IMR-90 (cell line): Measurements from ENCODE around the gene COL5A1.

Experiments
- BHLHE40 ChIP-seq: fragments of 150-350 bp; IDR thresholded peaks from 2 replicates; pipeline ENCODE4 v1.6.1; 2016; ENCODE audit warnings: mild to moderate bottlenecking, low read depth, low read length
- CEBPB ChIP-seq: IDR thresholded peaks from 2 replicates; pipeline ENCODE4 v1.6.1; 2012; ENCODE audit warnings: low read depth, low read length, improper control_type of control experiment
- MAFK ChIP-seq: IDR thresholded peaks from 2 replicates; pipeline ENCODE4 v1.6.1; 2012; ENCODE audit warnings: low read depth, low read length, improper control_type of control experiment
- NFE2L2 ChIP-seq: fragments of 150-350 bp; IDR thresholded peaks from 2 replicates; pipeline ENCODE4 v1.6.1; 2016; ENCODE audit warnings: low read depth, mild to moderate bottlenecking, low read length
- POLR2A ChIP-seq: IDR thresholded peaks from 2 replicates; pipeline ENCODE4 v1.6.1; 2012; ENCODE audit warnings: mild to moderate bottlenecking, low read depth, low read length
- RAD21 ChIP-seq: IDR thresholded peaks from 2 replicates; pipeline ENCODE4 v1.6.1; 2012; ENCODE audit warnings: low read length, improper control_type of control experiment
- RFX5 ChIP-seq: IDR thresholded peaks from 2 replicates; pipeline ENCODE4 v1.8.0; 2012; ENCODE audit warnings: low read depth, mild to moderate bottlenecking, low read length, moderate library complexity
- SMC3 ChIP-seq: fragments of 150-350 bp; IDR thresholded peaks from 2 replicates; pipeline ENCODE4 v1.6.1; 2016; ENCODE audit warnings: low read depth, mild to moderate bottlenecking, antibody characterized with exemption, low read length, moderate library complexity
- TF ChIP-seq, protein P1 (sequence below): conservative IDR thresholded peaks from 2 replicates; pipeline ENCODE4 v1.5.1; 2012; ENCODE audit warnings: mild to moderate bottlenecking, low read depth, low read length, improper control_type of control experiment

- TF ChIP-seq POLR2A (no peak), MAFK (no peak), NFE2L2 (no peak), RAD21 (no peak), RFX5 (no peak), SMC3 (no peak), BHLHE40 (no peak), CEBPB (no peak)
- TF ChIP-seq, protein P1, sequence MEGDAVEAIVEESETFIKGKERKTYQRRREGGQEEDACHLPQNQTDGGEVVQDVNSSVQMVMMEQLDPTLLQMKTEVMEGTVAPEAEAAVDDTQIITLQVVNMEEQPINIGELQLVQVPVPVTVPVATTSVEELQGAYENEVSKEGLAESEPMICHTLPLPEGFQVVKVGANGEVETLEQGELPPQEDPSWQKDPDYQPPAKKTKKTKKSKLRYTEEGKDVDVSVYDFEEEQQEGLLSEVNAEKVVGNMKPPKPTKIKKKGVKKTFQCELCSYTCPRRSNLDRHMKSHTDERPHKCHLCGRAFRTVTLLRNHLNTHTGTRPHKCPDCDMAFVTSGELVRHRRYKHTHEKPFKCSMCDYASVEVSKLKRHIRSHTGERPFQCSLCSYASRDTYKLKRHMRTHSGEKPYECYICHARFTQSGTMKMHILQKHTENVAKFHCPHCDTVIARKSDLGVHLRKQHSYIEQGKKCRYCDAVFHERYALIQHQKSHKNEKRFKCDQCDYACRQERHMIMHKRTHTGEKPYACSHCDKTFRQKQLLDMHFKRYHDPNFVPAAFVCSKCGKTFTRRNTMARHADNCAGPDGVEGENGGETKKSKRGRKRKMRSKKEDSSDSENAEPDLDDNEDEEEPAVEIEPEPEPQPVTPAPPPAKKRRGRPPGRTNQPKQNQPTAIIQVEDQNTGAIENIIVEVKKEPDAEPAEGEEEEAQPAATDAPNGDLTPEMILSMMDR: no peak
These were observed 114.5 kb downstream of the COL5A1 start for GRCh38 chr9:134756098-134756497.
